Epithelial cell of esophagus (primary cell): ENCODE data around the gene TECPR1.

Source experiments
- DNase-seq: peaks from one replicate; pipeline ENCODE4 v3.0.0; 2010; ENCODE audit warnings: low read depth
- H3K4me3 ChIP-seq: 2 replicates; pipeline ENCODE4 v1.5.1; 2011; ENCODE audit warnings: mild to moderate bottlenecking, low read length, control low read depth
- TF ChIP-seq, protein P1 (sequence below): IDR thresholded peaks from 2 replicates; pipeline ENCODE4 v1.5.1; 2011; ENCODE audit warnings: low read depth, mild to moderate bottlenecking, low read length, control low read depth, inconsistent platforms; ENCODE audit not compliant: insufficient read depth; ENCODE audit errors: missing control alignments

The TECPR1 gene

GRCh38 chr7:98238076-98238475 is 14.0 kb downstream of the TECPR1 start:
- TF ChIP-seq, protein P1, sequence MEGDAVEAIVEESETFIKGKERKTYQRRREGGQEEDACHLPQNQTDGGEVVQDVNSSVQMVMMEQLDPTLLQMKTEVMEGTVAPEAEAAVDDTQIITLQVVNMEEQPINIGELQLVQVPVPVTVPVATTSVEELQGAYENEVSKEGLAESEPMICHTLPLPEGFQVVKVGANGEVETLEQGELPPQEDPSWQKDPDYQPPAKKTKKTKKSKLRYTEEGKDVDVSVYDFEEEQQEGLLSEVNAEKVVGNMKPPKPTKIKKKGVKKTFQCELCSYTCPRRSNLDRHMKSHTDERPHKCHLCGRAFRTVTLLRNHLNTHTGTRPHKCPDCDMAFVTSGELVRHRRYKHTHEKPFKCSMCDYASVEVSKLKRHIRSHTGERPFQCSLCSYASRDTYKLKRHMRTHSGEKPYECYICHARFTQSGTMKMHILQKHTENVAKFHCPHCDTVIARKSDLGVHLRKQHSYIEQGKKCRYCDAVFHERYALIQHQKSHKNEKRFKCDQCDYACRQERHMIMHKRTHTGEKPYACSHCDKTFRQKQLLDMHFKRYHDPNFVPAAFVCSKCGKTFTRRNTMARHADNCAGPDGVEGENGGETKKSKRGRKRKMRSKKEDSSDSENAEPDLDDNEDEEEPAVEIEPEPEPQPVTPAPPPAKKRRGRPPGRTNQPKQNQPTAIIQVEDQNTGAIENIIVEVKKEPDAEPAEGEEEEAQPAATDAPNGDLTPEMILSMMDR = no peak
- no peak for DNase-seq

GRCh38 chr7:98236355-98237185 is 15.5 kb downstream of the TECPR1 start:
- no peak overlapping the region for H3K4me3 ChIP-seq
- TF ChIP-seq, protein P1 = no peak
- no peak for DNase-seq

More at GRCh38 chr7:98238076-98238475, 14.0 kb downstream of the TECPR1 start:
- no peak overlapping the region for H3K4me3 ChIP-seq

DNA sequence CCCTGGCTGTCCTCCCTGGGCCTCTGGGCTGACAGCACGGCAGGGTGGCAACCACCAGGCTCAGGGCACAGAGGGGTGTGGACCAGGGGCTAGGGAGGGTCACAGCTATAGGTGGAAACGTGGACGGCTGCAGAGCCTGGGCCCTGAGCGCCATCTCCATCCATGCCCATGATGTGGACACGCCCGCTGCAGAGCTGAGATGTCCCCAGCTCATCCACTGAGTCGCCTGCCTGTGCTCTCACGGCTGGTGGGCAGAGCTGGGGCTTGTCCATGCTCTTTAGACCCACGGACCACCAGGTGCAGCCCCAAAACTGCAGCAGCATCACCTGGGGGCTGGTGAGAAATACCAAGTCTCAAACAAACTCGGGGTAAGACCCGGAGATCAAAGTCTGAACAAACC is 16.1 kb downstream of the TECPR1 start:
- H3K4me3 ChIP-seq = no peak overlapping the region
- TF ChIP-seq, protein P1 = no peak
- no peak for DNase-seq

GRCh38 chr7:98234429-98235147 is 17.4 kb downstream of the TECPR1 start:
- TF ChIP-seq, protein P1 = no peak
- H3K4me3 ChIP-seq = no peak overlapping the region
- no peak for DNase-seq

- no peak for DNase-seq
- TF ChIP-seq, protein P1 = no peak
- H3K4me3 ChIP-seq = no peak overlapping the region
Measured at GRCh38 chr7:98233219-98234070, 18.6 kb downstream of the TECPR1 start.

DNA sequence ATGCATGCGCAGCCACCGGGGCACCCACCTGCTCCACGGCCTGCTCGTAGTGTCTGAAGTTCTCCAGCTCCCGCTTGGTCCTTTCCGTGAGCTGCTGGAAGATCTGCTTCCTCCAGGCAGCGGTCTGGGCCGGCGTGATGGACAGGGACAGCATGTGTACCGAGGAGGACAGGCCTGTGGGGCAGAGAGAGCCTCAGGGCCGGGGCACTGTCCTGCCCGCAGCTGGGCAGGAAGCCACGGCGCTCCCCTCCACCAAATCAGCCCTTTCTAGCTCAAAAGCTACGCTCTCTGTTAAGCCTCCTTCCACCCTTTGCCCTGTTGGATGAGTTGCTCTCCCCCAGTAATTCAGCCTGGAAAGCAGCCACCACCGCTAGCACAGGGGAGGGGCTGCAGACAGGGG is 19.2 kb downstream of the TECPR1 start:
- no peak overlapping the region for H3K4me3 ChIP-seq
- no peak for DNase-seq
- TF ChIP-seq, protein P1 = no peak
